ENCODE measurements around the gene UROC1. TPM values are rescaled to one million over a fixed set of nuclear protein-coding genes. Genes with fewer than 3 reads are reported as not detected.

Gene UROC1
- total RNA-seq, 1 experiment from 2014 or later, result not detected

GRCh38 chr3:126543457-126544061 is 26.0 kb upstream of the UROC1 start:
- Histone ChIP-seq H2BK12ac (ENCODE audit: insufficient read length, low read depth, low read length) (no peak overlapping the region), H3K23ac (ENCODE audit: insufficient read length, low read depth, low read length) (no peak overlapping the region), H4K8ac (replicated peaks; ENCODE audit: insufficient read length, low read depth, low read length) (no peak overlapping the region), H4K91ac (ENCODE audit: insufficient read length, low read depth, low read length) (no peak overlapping the region), H3K56ac (ENCODE audit: insufficient read length, low read depth, low read length) (no peak overlapping the region), H3K79me1 (ENCODE audit: insufficient read depth, low read depth, low read length, poor library complexity, severe bottlenecking) (no peaks in the 10 kb centered on the region), H3K14ac (ENCODE audit: insufficient read depth, low read length) (no peak overlapping the region; the same call in 1 of the 2 replicates), H3K79me2 (ENCODE audit: insufficient read depth, low read length) (no peaks in the 10 kb centered on the region), H4K20me1 (ENCODE audit: control insufficient read depth, insufficient read depth, insufficient read length) (peaks cover 3% of the 10 kb centered on the region), H3K23me2 (ENCODE audit: insufficient read length, low read depth, low read length, poor library complexity, severe bottlenecking) (no peaks in the 10 kb centered on the region), H2BK5ac (ENCODE audit: insufficient read length, low read length) (no peak overlapping the region), H2AK5ac (ENCODE audit: insufficient read length, low read length) (no peak overlapping the region), H3K18ac (ENCODE audit: insufficient read length, low read depth, low read length) (no peak overlapping the region), H3K9me3 (ENCODE audit: control insufficient read depth, low read depth, low read length) (no peaks in the 10 kb centered on the region), H2BK120ac (ENCODE audit: low read depth, low read length, poor library complexity, severe bottlenecking) (no peak overlapping the region), H3T11ph (ENCODE audit: low read length) (no peak overlapping the region), H3K27me3 (ENCODE audit: insufficient read depth, low read length) (no peaks in the 10 kb centered on the region), H2BK20ac (ENCODE audit: low read depth, low read length, poor library complexity, severe bottlenecking) (no peak overlapping the region), H2AFZ (ENCODE audit: low read length) (no peak overlapping the region), H3K9ac (ENCODE audit: extremely low read depth, insufficient read length, low read length) (no peak overlapping the region), H3K4me1 (ENCODE audit: insufficient read depth, low read length) (no peaks in the 10 kb centered on the region), H4K5ac (ENCODE audit: insufficient read length, low read depth, low read length) (no peak overlapping the region), H3K27ac (ENCODE audit: insufficient read length, low read depth, low read length) (no peak overlapping the region), H3K4me2 (ENCODE audit: insufficient read depth, insufficient read length, low read length) (no peak overlapping the region), H3K4ac (ENCODE audit: low read depth, low read length) (no peak overlapping the region), H2BK15ac (ENCODE audit: low read depth, low read length) (no peak overlapping the region)
- Mint-ChIP-seq H3K27me3 (ENCODE audit: low read depth) (peaks cover 11% of the 10 kb centered on the region), H3K36me3 (ENCODE audit: insufficient read depth in 1 of 3, low read depth in 3 of 3) (peaks cover 0 to 3% (median 0%) of the 10 kb centered on the region in 3 experiments; a peak in 2 of 7 replicates), H3K27ac (no peak overlapping the region), H3K4me3 (no peak overlapping the region), H3K9me3 (no peaks in the 10 kb centered on the region), H3K4me1 (peaks cover 11 to 24% of the 10 kb centered on the region in 2 experiments)
- no peak for TF ChIP-seq CTCF (conservative IDR thresholded peaks at IDR 0.05)
- DNase-seq, result no peak
- no CpG with 5 or more reads among the region's 2 CpGs for WGBS (ENCODE audit: extremely low coverage, insufficient read length, low lambda C conversion rate)
